C4-2B (cell line): ENCODE results near the gene GSX2.

Source experiments
- CTCF ChIP-seq: fragments of 450-650 bp; conservative IDR thresholded peaks from 2 replicates; pipeline ENCODE4 v1.5.1; 2017; ENCODE audit warnings: mild to moderate bottlenecking
- ZFX ChIP-seq: fragments of 450-650 bp; IDR thresholded peaks from 2 replicates; pipeline ENCODE4 v1.6.1; 2017

- no peak for TF ChIP-seq CTCF
- peak; percentile 70 for TF ChIP-seq ZFX
Measured at GRCh38 chr4:54064317-54065111, 35.4 kb upstream of the GSX2 start, which contains the start of gene CHIC2.
